Endothelial cell of umbilical vein (primary cell): ENCODE measurements around the gene NAA60.

Experiments used
- EZH2 ChIP-seq: IDR thresholded peaks from 2 replicates; pipeline ENCODE4 v1.6.1; 2012; ENCODE audit warnings: borderline replicate concordance, low read depth, mild to moderate bottlenecking, moderate library complexity, low read length, inconsistent platforms; ENCODE audit not compliant: severe bottlenecking
- GATA2 ChIP-seq: IDR thresholded peaks from 2 replicates; pipeline ENCODE4 v1.7.0; 2011; ENCODE audit warnings: low read depth, mild to moderate bottlenecking, moderate library complexity, mixed read lengths, low read length; ENCODE audit not compliant: insufficient read length, insufficient read depth
- JUN ChIP-seq: IDR thresholded peaks from 2 replicates; pipeline ENCODE4 v1.6.1; 2011; ENCODE audit warnings: borderline replicate concordance, low read depth; ENCODE audit not compliant: insufficient read length, insufficient read depth
- POLR2A ChIP-seq: IDR thresholded peaks from 2 replicates; pipeline ENCODE4 v1.6.1; 2012; ENCODE audit warnings: low read depth, mild to moderate bottlenecking, control low read depth, low read length
- POLR2AphosphoS5 ChIP-seq: IDR thresholded peaks from 2 replicates; pipeline ENCODE4 v1.6.1; 2012; ENCODE audit warnings: low read depth, mild to moderate bottlenecking, control low read depth, low read length, moderate library complexity; ENCODE audit not compliant: insufficient read depth
- TF ChIP-seq, protein P1 (sequence below), 2 donors: IDR thresholded peaks; 1 replicate in 1 of 2; 2 replicates in 1 of 2; pipeline ENCODE4 v1.5.1; 2011; ENCODE audit warnings: low read length in 2 of 2, mild to moderate bottlenecking in 2 of 2, moderate library complexity in 2 of 2, control low read depth in 1 of 2, inconsistent platforms in 1 of 2, low read depth in 1 of 2; ENCODE audit not compliant: insufficient read depth in 1 of 2; ENCODE audit errors: extremely low read depth in 1 of 2

DNA sequence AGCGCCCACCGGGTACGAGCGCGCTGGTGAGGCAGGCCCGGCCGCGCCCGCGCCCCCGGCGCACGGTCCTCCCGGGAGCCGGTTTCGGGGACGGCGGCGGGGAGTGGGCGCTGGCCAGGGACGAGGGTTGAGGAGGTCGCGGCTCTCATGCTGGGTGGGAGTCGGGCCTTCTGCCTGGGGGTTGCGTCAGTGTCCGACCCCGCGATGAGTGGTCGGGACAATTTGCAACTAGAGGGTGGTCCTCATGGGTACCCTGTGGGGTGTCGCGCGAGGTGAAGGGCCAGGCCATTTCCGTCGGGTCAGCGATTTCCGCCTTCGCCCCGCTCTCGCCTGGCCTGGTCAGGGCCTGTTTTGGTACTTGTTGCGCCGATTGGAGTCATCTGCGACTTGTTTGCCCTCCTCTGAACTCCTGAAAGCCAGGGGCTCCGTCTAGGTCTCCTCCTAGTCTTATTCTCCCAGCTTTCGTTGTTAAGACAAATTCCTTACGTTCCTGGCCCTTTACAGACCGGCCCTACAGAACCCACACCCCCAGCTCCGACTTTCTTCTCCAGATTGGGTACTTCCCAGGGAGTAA, 14.9 kb downstream of the NAA60 start:
- TF ChIP-seq POLR2AphosphoS5 (no peak), POLR2A (no peak), EZH2 (no peak), GATA2 (no peak), JUN (no peak)
- TF ChIP-seq, protein P1, sequence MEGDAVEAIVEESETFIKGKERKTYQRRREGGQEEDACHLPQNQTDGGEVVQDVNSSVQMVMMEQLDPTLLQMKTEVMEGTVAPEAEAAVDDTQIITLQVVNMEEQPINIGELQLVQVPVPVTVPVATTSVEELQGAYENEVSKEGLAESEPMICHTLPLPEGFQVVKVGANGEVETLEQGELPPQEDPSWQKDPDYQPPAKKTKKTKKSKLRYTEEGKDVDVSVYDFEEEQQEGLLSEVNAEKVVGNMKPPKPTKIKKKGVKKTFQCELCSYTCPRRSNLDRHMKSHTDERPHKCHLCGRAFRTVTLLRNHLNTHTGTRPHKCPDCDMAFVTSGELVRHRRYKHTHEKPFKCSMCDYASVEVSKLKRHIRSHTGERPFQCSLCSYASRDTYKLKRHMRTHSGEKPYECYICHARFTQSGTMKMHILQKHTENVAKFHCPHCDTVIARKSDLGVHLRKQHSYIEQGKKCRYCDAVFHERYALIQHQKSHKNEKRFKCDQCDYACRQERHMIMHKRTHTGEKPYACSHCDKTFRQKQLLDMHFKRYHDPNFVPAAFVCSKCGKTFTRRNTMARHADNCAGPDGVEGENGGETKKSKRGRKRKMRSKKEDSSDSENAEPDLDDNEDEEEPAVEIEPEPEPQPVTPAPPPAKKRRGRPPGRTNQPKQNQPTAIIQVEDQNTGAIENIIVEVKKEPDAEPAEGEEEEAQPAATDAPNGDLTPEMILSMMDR (IDR thresholded peaks at IDR 0.05; ENCODE audit: extremely low read depth in 1 of 2, insufficient read depth in 1 of 2, low read depth in 1 of 2, low read length in 2 of 2) = no peak
